Measurements from ENCODE around the gene GGA1. TPM values are rescaled to one million over a fixed set of nuclear protein-coding genes. Genes with fewer than 3 reads are reported as not detected.

Gene GGA1
- total RNA-seq, 3 donors from 2014 or later: 36.6 to 63.9 (median 54.7) TPM

DNA sequence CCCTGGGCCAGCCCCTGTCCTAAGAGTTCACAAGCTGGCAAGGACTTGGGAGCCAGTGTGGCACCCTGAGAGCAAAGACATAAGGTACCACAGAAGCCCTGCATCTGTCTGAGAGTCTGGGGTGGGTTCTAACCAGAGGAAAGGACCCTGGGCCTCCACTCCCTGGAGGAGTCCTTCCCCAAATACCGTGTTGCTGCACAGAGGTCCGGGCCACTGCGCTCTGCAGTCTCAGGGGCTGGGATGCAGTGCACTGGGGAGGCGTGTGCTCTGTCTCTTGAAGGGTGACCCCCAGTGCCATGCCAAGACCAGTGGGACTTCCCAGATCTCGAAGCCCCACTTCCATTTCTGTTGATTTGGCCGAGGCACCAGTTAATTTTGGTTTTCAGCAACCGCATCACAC lies 26.5 kb downstream of the GGA1 start:
- no peak for TF ChIP-seq POLR2A (IDR thresholded peaks at IDR 0.05)
- TF ChIP-seq, protein P1, sequence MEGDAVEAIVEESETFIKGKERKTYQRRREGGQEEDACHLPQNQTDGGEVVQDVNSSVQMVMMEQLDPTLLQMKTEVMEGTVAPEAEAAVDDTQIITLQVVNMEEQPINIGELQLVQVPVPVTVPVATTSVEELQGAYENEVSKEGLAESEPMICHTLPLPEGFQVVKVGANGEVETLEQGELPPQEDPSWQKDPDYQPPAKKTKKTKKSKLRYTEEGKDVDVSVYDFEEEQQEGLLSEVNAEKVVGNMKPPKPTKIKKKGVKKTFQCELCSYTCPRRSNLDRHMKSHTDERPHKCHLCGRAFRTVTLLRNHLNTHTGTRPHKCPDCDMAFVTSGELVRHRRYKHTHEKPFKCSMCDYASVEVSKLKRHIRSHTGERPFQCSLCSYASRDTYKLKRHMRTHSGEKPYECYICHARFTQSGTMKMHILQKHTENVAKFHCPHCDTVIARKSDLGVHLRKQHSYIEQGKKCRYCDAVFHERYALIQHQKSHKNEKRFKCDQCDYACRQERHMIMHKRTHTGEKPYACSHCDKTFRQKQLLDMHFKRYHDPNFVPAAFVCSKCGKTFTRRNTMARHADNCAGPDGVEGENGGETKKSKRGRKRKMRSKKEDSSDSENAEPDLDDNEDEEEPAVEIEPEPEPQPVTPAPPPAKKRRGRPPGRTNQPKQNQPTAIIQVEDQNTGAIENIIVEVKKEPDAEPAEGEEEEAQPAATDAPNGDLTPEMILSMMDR (IDR thresholded peaks at IDR 0.05): no peak
- no peak for TF ChIP-seq POLR2AphosphoS5 (IDR thresholded peaks at IDR 0.05)
- H3K27me3 ChIP-seq: no peaks in the 10 kb centered on the region
- H3K27ac ChIP-seq: peak overlapping the region; percentile 64 to 90
- no peaks in the 10 kb centered on the region for H3K9me3 ChIP-seq
- H3K4me1 ChIP-seq: peaks cover 10 to 22% of the 10 kb centered on the region in 2 donors
- no peak for DNase-seq (ENCODE audit: low spot score in 2 of 2)
- no peak overlapping the region for H3K4me3 ChIP-seq
- H3K36me3 ChIP-seq: no peaks in the 10 kb centered on the region
- intact Hi-C loops (cut with DNase I; ENCODE audit: low total_unique reads): no loop called here

DNA sequence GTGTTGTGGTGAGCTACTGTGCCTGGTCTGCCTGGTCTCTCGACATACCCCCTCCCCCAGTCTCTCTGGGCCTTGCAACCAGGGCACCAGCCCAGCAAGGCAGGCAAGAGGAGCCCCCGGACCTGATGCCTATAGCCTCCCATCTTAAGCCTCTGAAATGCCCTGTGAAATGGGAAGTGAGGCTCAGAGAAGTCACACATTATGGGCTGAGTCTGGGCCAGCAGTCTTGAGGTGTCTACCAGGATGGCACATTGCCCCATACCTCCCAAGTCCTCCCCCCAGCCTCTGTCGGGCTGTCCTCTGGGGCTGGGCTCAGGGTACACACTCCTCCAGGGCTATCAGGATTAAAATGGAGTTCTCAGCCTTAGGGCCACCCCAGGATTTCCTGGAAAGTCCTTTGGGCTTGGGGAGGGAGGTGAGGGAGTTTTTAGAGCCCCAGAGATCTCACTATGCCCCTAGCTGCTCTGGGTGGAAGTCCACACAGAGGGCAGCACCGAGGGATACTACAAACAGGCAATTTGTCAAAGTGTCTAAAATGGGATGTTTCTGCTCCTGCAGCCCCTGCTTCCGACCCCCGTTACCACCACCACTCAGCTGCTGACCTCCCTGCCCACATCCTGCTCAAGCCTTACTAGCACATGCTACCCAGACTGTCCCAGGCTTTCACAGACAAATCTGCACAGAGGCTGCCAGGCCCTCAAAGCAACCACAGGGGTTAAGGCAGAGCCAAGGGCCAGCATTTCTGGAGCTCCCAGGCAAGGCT lies 27.7 kb downstream of the GGA1 start:
- H3K4me1 ChIP-seq: peaks cover 19 to 28% of the 10 kb centered on the region in 2 donors
- TF ChIP-seq POLR2AphosphoS5 (IDR thresholded peaks at IDR 0.05): no peak
- no peak for TF ChIP-seq POLR2A (IDR thresholded peaks at IDR 0.05)
- TF ChIP-seq, protein P1 (IDR thresholded peaks at IDR 0.05): no peak

DNA sequence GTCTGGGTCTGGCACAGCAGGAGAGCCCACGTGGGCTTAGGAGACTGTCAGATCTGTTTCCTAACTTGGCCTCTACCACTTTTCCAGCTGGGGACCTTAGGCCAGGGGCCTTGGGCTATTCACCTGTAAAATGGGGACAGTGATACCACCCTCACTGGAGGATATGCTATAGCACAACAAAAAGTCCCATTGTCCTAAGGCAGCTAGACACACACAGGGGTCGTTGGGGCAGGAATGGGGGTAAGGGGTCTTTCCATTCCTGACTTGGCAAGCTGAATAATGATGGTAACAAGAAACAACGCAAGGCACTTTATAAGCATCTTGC lies 28.3 kb downstream of the GGA1 start:
- DNase-seq (ENCODE audit: low spot score in 2 of 2): no peak
- Histone ChIP-seq H3K27me3 (no peaks in the 10 kb centered on the region), H3K4me1 (peaks cover 19 to 28% of the 10 kb centered on the region in 2 donors), H3K4me3 (no peak overlapping the region), H3K27ac (peak overlapping the region; percentile 29 to 91), H3K9me3 (no peaks in the 10 kb centered on the region), H3K36me3 (no peaks in the 10 kb centered on the region)
- intact Hi-C loops (cut with DNase I; ENCODE audit: low total_unique reads): no loop called here
- TF ChIP-seq POLR2A (IDR thresholded peaks at IDR 0.05): no peak
- no peak for TF ChIP-seq POLR2AphosphoS5 (IDR thresholded peaks at IDR 0.05)
- TF ChIP-seq, protein P1 (IDR thresholded peaks at IDR 0.05): no peak

More for the DNA sequence above, 27.7 kb downstream of the GGA1 start:
- Histone ChIP-seq H3K36me3 (no peaks in the 10 kb centered on the region), H3K9me3 (no peaks in the 10 kb centered on the region), H3K27me3 (no peaks in the 10 kb centered on the region), H3K27ac (peak overlapping the region; percentile 29 to 91), H3K4me3 (no peak overlapping the region)
- intact Hi-C loops (cut with DNase I; ENCODE audit: low total_unique reads): no loop called here
- DNase-seq (ENCODE audit: low spot score in 2 of 2): no peak

DNA sequence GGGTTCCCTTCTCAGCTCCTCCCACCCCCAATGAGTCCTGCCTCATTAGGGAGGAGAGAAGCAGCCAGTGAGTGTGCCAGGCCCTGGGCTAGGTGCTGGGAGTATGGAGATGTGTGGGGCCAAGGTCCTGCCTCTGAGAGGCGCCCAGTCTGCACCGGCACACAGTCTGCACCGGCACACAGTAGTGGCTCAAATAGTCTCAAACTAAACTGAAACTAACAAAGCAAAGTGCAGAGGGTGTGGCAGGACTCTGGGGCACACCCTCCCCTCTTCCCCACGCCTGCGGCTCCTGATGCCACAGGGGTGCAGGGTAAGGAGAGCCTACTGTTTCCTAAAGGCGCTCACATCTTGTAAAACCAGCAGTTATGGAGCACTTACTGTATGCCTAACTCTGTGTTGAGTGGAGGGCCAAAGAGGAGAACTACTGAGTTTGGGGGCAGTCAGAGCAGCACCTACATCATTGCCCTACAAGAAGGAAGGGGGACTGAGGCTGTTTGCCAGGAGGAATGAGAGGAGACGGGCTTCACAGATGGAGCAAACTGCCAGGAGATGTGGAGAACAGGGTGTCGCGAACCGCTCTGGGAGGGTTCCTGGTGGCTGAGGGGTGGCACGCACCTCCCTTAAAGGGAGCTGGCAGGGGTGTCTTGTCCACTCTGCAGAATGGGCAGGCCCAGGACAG lies 29.9 kb downstream of the GGA1 start:
- H3K36me3 ChIP-seq: no peaks in the 10 kb centered on the region
- DNase-seq (ENCODE audit: low spot score in 2 of 2): no peak
- no peaks in the 10 kb centered on the region for H3K9me3 ChIP-seq
- peak overlapping the region; percentile 52 to 97 (median 79) for H3K4me3 ChIP-seq
- H3K27ac ChIP-seq: peak overlapping the region; percentile 75 to 91
- peaks cover 19 to 24% of the 10 kb centered on the region in 2 donors for H3K4me1 ChIP-seq
- intact Hi-C loops (cut with DNase I; ENCODE audit: low total_unique reads): no loop called here
- no peaks in the 10 kb centered on the region for H3K27me3 ChIP-seq
- TF ChIP-seq POLR2AphosphoS5 (IDR thresholded peaks at IDR 0.05) (no peak), POLR2A (IDR thresholded peaks at IDR 0.05) (no peak)
- TF ChIP-seq, protein P1 (IDR thresholded peaks at IDR 0.05): no peak

All from breast epithelium (tissue), 4 donors.